COR-L47 (cell line): Measurements from ENCODE around the gene IL1B.
"Not testable (repeated sequence)": the region's sequence is repeated elsewhere in the genome, so short reads cannot be mapped to it uniquely, and the experiment has no call there.

Experiments
- DNase-seq: peaks from one replicate; lab custom pipeline; 2025; lab: John Stamatoyannopoulos, UW

Gene IL1B

GRCh38 chr2:112836695-112837117 lies at the start of gene IL1B:
Gene IL1B, minus strand, starts transcription at chr2:112836779. Its CDS starts 550 bp downstream, at chr2:112836229.
- no peak for DNase-seq

GRCh38 chr2:112886291-112886690 lies 49.7 kb upstream of the IL1B start:
- DNase-seq: no peak

DNA sequence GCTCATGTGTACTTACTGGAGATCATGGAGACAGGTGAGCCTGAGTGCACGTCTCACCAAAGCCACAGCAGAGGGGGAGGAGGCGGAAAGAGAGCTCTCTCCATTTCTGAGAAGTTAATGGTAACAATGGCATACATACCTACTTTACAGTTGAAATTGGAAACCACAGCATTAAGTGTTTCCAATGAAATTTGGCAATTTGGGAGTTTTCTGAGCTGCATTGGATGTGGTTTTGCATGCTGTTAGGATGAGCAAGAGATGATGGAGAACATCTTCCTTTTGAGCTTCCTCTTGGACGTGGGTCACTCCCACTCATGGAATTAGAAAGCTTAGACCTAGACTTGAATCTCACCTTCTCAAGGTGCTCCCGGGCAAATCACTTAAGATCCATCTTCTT lies 48.9 kb upstream of the IL1B start:
- DNase-seq: no peak

DNA sequence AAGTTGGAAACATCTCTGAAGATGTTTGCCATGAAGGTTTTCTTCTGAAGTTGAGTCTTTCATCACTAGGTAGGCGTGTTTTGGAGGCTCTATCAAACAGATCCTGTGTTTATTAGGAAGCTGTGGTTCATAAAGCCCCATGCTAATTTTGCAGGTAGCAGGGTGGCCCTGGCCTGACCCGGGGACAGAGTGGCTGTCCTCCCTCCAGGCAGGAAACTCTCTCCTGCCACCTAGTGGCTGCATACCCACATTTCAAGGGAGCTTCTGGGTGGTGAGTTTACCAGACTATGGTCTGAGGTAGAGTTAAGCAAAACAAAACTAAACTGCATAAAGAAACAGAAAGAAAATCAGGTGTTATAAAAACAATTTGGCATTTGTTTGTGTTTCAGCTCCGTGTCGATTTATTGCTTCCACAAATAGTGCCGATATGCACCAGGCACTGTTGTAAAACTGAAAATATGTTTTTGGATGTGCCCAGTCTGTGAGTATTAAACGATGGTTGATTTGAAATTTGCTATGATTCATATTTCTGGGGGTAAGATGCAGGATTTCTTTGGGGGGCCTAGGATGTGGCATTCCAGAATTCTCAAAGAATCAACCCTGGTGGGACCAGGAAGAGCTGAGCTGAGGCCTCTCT lies 48.4 kb upstream of the IL1B start:
- DNase-seq: no peak

DNA sequence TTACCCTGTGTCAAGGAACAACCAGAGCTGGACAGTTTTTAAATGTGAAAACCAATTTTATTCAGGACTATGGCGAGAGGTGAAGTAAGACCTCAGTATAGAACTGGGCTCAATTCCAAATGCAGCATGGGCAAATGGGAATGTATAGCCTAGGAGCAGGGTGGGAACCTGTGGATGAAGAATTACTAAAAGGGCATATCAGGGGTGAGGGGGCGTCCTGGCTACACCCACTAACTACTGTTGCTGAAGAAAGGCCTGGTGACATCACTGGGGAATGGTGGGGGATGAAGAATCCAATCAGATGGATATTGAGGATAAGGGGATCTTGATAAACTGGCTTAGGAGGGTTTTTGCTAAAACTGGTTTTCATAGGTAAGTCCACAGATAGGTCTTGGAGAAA lies 47.1 kb upstream of the IL1B start:
- no peak for DNase-seq

DNA sequence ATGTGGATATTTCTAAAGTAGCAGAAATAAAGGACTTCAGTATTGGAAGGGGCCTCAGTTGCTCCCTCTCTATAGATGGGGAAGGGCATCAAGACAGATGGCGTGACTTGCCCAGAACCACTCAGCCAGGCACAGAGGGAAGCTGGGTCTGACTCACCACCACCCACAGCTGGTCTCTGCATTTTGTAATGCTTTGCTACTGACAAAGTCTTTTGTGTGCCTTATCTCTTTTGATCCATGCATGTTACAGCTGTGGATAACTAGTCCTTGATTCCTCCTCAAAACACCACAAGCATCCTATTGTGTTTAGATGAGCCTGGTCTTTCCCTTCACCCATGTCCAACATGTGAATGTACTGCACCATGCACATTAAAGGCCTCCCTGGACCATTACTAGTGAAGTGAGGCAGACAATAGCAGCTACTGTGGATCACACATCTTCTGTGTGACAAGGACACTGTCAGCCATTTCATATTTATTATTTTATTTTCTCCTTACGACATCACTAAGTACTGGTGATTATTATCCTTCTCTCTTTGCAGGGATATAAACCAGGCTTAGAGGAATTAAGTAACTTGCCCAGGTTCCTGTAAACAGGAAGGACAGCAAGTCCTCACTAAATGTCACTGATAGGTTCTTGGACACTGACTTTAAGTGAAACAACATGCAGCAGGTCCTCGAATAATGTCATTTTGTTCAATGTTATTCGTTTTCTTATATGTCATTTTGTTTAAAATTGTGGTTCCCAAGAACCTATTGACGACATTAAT lies 44.8 kb upstream of the IL1B start:
- DNase-seq: no peak

- DNase-seq: no peak
Measured at GRCh38 chr2:112880696-112881095, 44.1 kb upstream of the IL1B start.

GRCh38 chr2:112880091-112880531 lies 43.5 kb upstream of the IL1B start:
- no peak for DNase-seq

- no peak for DNase-seq
Measured at GRCh38 chr2:112879491-112880041, 43.0 kb upstream of the IL1B start.

GRCh38 chr2:112877423-112877822 lies 40.8 kb upstream of the IL1B start:
- no peak for DNase-seq

DNA sequence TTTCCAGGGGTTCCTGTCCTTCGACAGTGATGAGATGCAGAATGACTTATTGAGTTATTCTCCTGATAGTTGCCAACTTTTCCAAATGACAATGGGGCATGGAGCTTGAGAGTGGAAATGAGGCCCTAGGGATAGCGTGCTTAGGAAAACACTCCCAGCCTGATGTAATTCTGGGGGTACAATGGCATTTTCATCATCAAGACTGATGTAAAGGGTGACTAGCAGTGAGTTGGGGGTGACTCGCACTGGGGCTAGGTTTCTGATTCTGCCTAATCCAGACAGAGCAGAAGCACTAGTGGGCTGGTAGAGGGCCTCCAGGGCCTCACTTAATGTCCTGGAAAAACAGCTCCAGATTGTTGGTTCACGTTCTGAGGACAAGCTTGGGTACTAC lies 40.4 kb upstream of the IL1B start:
- DNase-seq: no peak

- no peak for DNase-seq
Measured at GRCh38 chr2:112876257-112876970, 39.8 kb upstream of the IL1B start.

- no peak for DNase-seq
Measured at GRCh38 chr2:112870841-112871835, 34.6 kb upstream of the IL1B start.

DNA sequence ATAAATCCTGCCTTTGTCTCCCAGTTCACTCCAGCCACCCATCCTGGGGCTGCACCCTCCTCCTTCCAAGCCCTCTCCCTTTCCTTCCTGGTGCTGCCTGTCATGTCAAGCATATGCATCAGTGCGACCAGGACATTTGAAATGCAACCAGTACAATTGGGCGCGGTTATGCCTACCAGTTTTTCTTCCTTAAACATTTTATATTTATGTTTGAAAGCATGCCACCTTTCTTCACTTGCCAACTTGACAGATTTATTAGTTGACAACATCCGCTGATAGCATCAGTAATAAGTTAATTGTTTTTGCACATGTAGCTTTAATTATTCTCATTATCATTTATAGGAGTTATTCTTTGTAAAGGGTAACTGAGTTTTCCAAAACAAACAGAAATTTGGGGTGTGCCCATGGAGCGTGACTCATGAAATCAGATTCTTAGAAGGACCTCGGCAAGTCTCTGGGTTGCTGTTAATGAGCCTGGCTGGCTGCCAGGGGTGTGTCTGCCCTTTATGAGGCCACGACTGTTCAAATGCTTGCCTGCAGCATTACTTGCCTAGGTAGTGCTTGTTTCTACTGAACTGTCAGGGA lies 32.8 kb upstream of the IL1B start:
- DNase-seq: peak; percentile 99

- DNase-seq: peak; percentile 45
Measured at GRCh38 chr2:112867701-112868631, 31.4 kb upstream of the IL1B start.

GRCh38 chr2:112866128-112866835 lies 29.7 kb upstream of the IL1B start:
- no peak for DNase-seq

- DNase-seq: no peak
Measured at GRCh38 chr2:112864072-112864471, 27.5 kb upstream of the IL1B start.

DNA sequence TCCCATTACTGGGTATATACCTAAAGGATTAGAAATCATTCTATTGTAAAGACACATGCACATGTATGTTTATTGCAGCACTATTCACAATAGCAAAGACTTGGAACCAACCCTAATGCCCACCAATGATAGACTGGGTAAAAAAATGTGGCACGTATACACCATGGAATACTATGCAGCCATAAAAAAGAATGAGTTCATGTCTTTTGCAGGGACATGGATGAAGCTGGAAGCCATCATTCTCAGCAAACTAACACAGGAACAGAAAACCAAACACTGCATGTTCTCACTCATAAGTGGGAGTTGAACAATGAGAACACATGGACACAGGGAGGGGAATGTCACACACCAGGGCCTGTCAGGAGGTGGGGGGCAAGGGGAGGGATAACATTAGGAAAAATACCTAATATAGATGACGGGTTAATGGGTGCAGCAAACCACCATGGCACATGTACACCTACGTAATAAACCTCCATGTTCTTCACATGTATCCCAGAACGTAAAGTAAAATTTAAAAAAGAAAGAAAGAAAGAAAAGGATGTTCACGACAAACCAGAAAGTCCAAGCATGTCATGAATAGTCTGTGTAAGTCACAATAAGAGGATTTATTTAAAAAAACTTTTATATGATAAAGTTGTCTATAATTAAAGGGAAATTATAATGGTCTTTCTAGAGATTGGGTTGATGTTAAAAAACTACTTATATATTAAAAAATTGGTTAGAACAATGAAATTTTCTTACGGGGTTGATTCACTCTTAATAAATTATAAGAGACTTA lies 23.0 kb upstream of the IL1B start:
- not testable (repeated sequence) for DNase-seq
